ENCODE data around the gene KIF3C.

KIF3C gene

DNA sequence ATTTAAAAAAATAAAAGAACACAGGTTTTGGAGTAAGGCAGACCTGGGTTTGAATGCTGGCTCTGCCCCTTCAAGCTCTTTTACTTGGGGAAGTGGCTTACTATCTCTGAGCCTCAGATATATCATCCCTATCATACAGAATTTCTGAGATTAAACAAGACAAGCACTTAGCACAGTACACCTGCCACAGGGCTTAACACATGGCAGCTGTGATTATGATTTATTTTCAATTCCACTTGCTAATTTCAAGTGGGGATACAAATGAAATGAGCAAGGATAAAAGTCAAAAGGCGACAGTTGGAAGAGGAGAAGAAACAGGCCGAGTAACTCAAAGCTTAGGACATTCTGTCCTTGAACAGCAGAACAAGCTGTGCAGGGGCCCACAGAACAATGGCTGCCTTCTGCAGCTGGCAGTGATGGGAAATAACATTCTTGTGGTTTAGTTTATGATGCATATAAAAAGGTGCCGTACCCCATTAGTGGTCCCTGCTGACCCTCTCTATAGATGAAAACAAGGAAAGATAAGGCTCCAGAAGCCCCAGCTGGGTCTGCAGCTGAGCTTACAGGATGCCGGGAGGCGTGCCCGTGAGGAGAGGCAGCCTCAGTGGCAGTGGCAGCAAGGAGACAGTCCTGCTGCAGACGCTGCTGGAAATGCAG, 45.3 kb downstream of the KIF3C start:
- no peak overlapping the region for H3K4me3 ChIP-seq (ENCODE audit: low read depth, low read length)
- TF ChIP-seq, protein P1, sequence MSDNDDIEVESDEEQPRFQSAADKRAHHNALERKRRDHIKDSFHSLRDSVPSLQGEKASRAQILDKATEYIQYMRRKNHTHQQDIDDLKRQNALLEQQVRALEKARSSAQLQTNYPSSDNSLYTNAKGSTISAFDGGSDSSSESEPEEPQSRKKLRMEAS (IDR thresholded peaks at IDR 0.05; ENCODE audit: low read depth, low read length) = no peak
- TF ChIP-seq, protein P2, sequence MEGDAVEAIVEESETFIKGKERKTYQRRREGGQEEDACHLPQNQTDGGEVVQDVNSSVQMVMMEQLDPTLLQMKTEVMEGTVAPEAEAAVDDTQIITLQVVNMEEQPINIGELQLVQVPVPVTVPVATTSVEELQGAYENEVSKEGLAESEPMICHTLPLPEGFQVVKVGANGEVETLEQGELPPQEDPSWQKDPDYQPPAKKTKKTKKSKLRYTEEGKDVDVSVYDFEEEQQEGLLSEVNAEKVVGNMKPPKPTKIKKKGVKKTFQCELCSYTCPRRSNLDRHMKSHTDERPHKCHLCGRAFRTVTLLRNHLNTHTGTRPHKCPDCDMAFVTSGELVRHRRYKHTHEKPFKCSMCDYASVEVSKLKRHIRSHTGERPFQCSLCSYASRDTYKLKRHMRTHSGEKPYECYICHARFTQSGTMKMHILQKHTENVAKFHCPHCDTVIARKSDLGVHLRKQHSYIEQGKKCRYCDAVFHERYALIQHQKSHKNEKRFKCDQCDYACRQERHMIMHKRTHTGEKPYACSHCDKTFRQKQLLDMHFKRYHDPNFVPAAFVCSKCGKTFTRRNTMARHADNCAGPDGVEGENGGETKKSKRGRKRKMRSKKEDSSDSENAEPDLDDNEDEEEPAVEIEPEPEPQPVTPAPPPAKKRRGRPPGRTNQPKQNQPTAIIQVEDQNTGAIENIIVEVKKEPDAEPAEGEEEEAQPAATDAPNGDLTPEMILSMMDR (IDR thresholded peaks at IDR 0.05; ENCODE audit: low read depth, low read length) = no peak
- TF ChIP-seq MYC (IDR thresholded peaks at IDR 0.05; ENCODE audit: low read depth, low read length) (no peak), POLR2A (IDR thresholded peaks at IDR 0.05; ENCODE audit: extremely low read depth, insufficient read length) (no peak)
- no peak for DNase-seq (ENCODE audit: low read depth)

GRCh38 chr2:25933622-25934021, 48.7 kb downstream of the KIF3C start:
- no peak overlapping the region for H3K4me3 ChIP-seq (ENCODE audit: low read depth, low read length)
- TF ChIP-seq, protein P1 (IDR thresholded peaks at IDR 0.05; ENCODE audit: low read depth, low read length) = no peak
- TF ChIP-seq, protein P2 (IDR thresholded peaks at IDR 0.05; ENCODE audit: low read depth, low read length) = no peak
- no peak for DNase-seq (ENCODE audit: low read depth)

GRCh38 chr2:25929789-25930473, 52.4 kb downstream of the KIF3C start:
- DNase-seq (ENCODE audit: low read depth) = no peak
- TF ChIP-seq, protein P1 (IDR thresholded peaks at IDR 0.05; ENCODE audit: low read depth, low read length) = no peak
- TF ChIP-seq, protein P2 (IDR thresholded peaks at IDR 0.05; ENCODE audit: low read depth, low read length) = no peak
- TF ChIP-seq POLR2A (IDR thresholded peaks at IDR 0.05; ENCODE audit: extremely low read depth, insufficient read length) = no peak
- TF ChIP-seq MYC (IDR thresholded peaks at IDR 0.05; ENCODE audit: low read depth, low read length) = no peak
- no peak overlapping the region for H3K4me3 ChIP-seq (ENCODE audit: low read depth, low read length)

- TF ChIP-seq, protein P2 (IDR thresholded peaks at IDR 0.05; ENCODE audit: low read depth, low read length) = no peak
- TF ChIP-seq MYC (IDR thresholded peaks at IDR 0.05; ENCODE audit: low read depth, low read length) = no peak
- TF ChIP-seq, protein P1 (IDR thresholded peaks at IDR 0.05; ENCODE audit: low read depth, low read length) = no peak
- no peak for TF ChIP-seq POLR2A (IDR thresholded peaks at IDR 0.05; ENCODE audit: extremely low read depth, insufficient read length)
- H3K4me3 ChIP-seq (ENCODE audit: low read depth, low read length) = no peak overlapping the region
Observed at GRCh38 chr2:25928668-25929067, 53.6 kb downstream of the KIF3C start.

DNA sequence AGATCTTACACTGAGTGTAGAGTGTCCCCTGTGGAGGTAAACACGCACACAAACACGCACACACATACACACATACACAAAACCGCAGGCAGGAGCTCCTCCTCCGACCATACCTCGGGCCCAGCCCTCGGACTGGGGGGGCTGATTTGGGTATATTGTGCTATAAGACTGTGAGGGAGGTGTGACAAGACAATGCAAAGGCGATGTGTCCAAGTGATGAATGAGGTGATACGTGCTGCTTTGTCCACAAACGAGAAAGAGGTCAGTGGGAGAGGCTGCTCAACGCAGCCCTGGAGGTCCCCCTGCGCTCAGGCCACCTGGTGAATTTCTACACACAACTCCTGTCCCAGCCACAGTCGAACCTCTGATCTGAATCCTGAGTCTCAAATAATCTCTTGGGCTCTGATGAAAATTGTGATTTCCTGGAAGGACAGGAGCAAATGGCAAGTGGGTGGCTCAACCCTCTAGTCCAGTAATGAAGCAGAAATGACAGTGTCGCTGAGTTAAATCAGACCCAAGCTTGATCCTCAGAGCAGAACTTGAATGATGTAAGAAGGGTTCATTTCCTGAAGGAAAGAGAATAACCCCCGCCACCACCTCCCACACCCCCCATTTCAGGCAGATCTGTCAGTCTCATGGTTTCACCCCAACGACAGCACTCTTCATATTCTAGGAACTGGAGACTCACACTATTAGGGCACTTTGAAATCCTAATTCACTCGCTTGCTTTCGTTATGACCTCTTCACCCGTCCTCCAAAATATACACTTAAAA, 55.1 kb downstream of the KIF3C start:
- TF ChIP-seq, protein P2 (IDR thresholded peaks at IDR 0.05; ENCODE audit: low read depth, low read length) = no peak
- no peak for TF ChIP-seq POLR2A (IDR thresholded peaks at IDR 0.05; ENCODE audit: extremely low read depth, insufficient read length)
- TF ChIP-seq, protein P1 (IDR thresholded peaks at IDR 0.05; ENCODE audit: low read depth, low read length) = no peak
- no peak for TF ChIP-seq MYC (IDR thresholded peaks at IDR 0.05; ENCODE audit: low read depth, low read length)
- H3K4me3 ChIP-seq (ENCODE audit: low read depth, low read length) = no peak overlapping the region
- DNase-seq (ENCODE audit: low read depth) = no peak

More at GRCh38 chr2:25928668-25929067, 53.6 kb downstream of the KIF3C start:
- no peak for DNase-seq (ENCODE audit: low read depth)
